K562 (cell line): ENCODE results near the gene PLD1. TPM values are rescaled to one million over a fixed set of nuclear protein-coding genes. Genes with fewer than 3 reads are reported as not detected.

ENCODE experiments used
- ATAC-seq: fragments of 200-7000 bp; cut with Tn5 transposase; 3 replicates; pipeline ENCODE4 v1.9.1; 2020; ENCODE audit warnings: moderate library complexity
- BruUV-seq: library from RNA; stranded (reverse); fragments of 400-500 nt; replicated peaks from 2 replicates; lab custom pipeline; 2021; lab: Mats Ljungman, UMichigan
- CTCF ChIA-PET: fragments of 300-600 bp; formaldehyde crosslinking; extraction: SDS; loops from one replicate; lab custom pipeline; 2021; ENCODE audit warnings: low intra/inter-chr PET ratio; lab: Yijun Ruan, JAX
- POLR2A ChIA-PET: fragments of 300-600, 350-650 bp; sonication (Branson Sonifier 250); formaldehyde crosslinking; extraction: SDS; loops from one replicate; lab custom pipeline; 2021; ENCODE audit warnings: antibody characterized with exemption, inconsistent platforms; lab: Yijun Ruan, JAX
- DNase-seq, 4 experiments: peaks; one replicate each; pipeline versions ENCODE4 v3.0.0 to v3.0.0-alpha.2; 2011 to 2018; ENCODE audit warnings: low spot score in 3 of 4, mixed read lengths in 3 of 4; ENCODE audit errors: extremely low read depth in 1 of 4
- FAIRE-seq: peaks from 2 replicates; lab custom pipeline; 2011; peaks lifted over from hg19 to GRCh38; lab: Jason Lieb, UNC
- H2AFZ ChIP-seq: 2 replicates; pipeline ENCODE4 v1.6.0; 2011; ENCODE audit warnings: low read depth, low read length, control low read depth, inconsistent platforms
- H3K27ac ChIP-seq: fragments of 200-600 bp; 3 replicates; pipeline ENCODE4 v1.8.0; 2011; ENCODE audit warnings: low read depth, mild to moderate bottlenecking, control low read depth, inconsistent platforms, low read length, moderate library complexity, mixed read lengths; ENCODE audit errors: extremely low read depth
- H3K27me3 ChIP-seq, 2 experiments: fragments of 300-600 bp in 1 of 2; 2 replicates in 1 of 2; 3 replicates in 1 of 2; pipeline versions ENCODE4 v1.6.0 to v1.8.0; 2011; ENCODE audit warnings: inconsistent platforms in 2 of 2, low read length in 2 of 2, mild to moderate bottlenecking in 1 of 2, mixed read lengths in 1 of 2, moderate library complexity in 1 of 2; ENCODE audit not compliant: control insufficient read depth in 2 of 2, insufficient read depth in 2 of 2
- H3K36me3 ChIP-seq: fragments of 300-600 bp; 3 replicates; pipeline ENCODE4 v1.8.0; 2011; ENCODE audit warnings: mild to moderate bottlenecking, low read length, inconsistent platforms; ENCODE audit not compliant: control insufficient read depth, insufficient read depth
- H3K4me1 ChIP-seq, 2 experiments: fragments of 200-600 bp in 1 of 2; replicated peaks in 1 of 2; 2 replicates in 1 of 2; 3 replicates in 1 of 2; pipeline versions ENCODE4 v1.5.1 to v1.8.0; 2011; ENCODE audit warnings: inconsistent platforms in 2 of 2, low read length in 2 of 2, mild to moderate bottlenecking in 1 of 2, mixed read lengths in 1 of 2, moderate library complexity in 1 of 2; ENCODE audit not compliant: control insufficient read depth in 2 of 2, insufficient read depth in 2 of 2
- H3K4me2 ChIP-seq: 2 replicates; pipeline ENCODE4 v1.6.1; 2011; ENCODE audit warnings: low read length, control low read depth, inconsistent platforms, mixed read lengths; ENCODE audit not compliant: insufficient read depth
- H3K4me3 ChIP-seq: fragments of 200-600 bp; sonication (generic), shearing (Covaris generic); 2 replicates; pipeline ENCODE4 v1.5.1; 2016; ENCODE audit warnings: control low read depth, inconsistent platforms
- H3K79me2 ChIP-seq: fragments of 200-600 bp; 3 replicates; pipeline ENCODE4 v1.8.0; 2011; ENCODE audit warnings: low read length, inconsistent platforms; ENCODE audit not compliant: control insufficient read depth, insufficient read depth
- H3K9ac ChIP-seq, 2 experiments: 2 replicates each; pipeline versions ENCODE4 v1.6.0 to v1.6.1; 2011; ENCODE audit warnings: low read depth in 2 of 2, low read length in 2 of 2, control low read depth in 1 of 2, inconsistent platforms in 1 of 2, mild to moderate bottlenecking in 1 of 2, mixed read lengths in 1 of 2; ENCODE audit not compliant: insufficient read depth in 1 of 2
- H3K9me1 ChIP-seq: one replicate; pipeline ENCODE4 v1.6.0; 2011; ENCODE audit warnings: inconsistent platforms, mild to moderate bottlenecking, low read length, moderate library complexity; ENCODE audit not compliant: control insufficient read depth, insufficient read depth
- H3K9me3 ChIP-seq: replicated peaks from 2 replicates; pipeline ENCODE4 v1.5.1; 2011; ENCODE audit warnings: low read depth, low read length, inconsistent platforms; ENCODE audit not compliant: control insufficient read depth, insufficient read depth
- H4K20me1 ChIP-seq: replicated peaks from 2 replicates; pipeline ENCODE4 v1.6.1; 2011; ENCODE audit warnings: low read length, inconsistent platforms, mixed read lengths; ENCODE audit not compliant: control insufficient read depth, insufficient read depth
- ARNT ChIP-seq, 2 experiments: fragments of 450-650 bp; IDR thresholded peaks; 2 replicates each; pipeline ENCODE4 v1.6.1; 2016; ENCODE audit warnings: mild to moderate bottlenecking in 1 of 2
- GATA2 ChIP-seq: sonication (generic); formaldehyde crosslinking; IDR thresholded peaks from 2 replicates; pipeline ENCODE4 v1.4.0; 2020; ENCODE audit warnings: mild to moderate bottlenecking, missing genetic modification reagents
- MAZ ChIP-seq, 2 experiments: fragments of 450-650 bp in 1 of 2; sonication (generic) in 1 of 2; formaldehyde crosslinking; IDR thresholded peaks in 1 of 2; conservative IDR thresholded peaks in 1 of 2; 2 replicates each; pipeline versions ENCODE4 v1.4.0 to v1.5.0; 2020; ENCODE audit warnings: mild to moderate bottlenecking in 1 of 2, missing genetic modification reagents in 1 of 2
- MYBL2 ChIP-seq, 2 experiments: fragments of 450-650 bp in 1 of 2; sonication (generic) in 1 of 2; formaldehyde crosslinking in 1 of 2; IDR thresholded peaks; 2 replicates each; pipeline versions ENCODE4 v1.6.1 to v1.8.1; 2017 to 2022; ENCODE audit warnings: borderline replicate concordance in 1 of 2, inconsistent platforms in 1 of 2, low read depth in 1 of 2, mild to moderate bottlenecking in 1 of 2, missing genetic modification reagents in 1 of 2, moderate library complexity in 1 of 2
- MYNN ChIP-seq, 2 experiments: sonication (generic); formaldehyde crosslinking in 1 of 2; IDR thresholded peaks; 2 replicates each; pipeline versions ENCODE4 v1.5.0 to v1.6.1; 2016 to 2020; ENCODE audit warnings: antibody characterized with exemption in 1 of 2, missing genetic modification reagents in 1 of 2
- OTX1 ChIP-seq: fragments of 450-650 bp; formaldehyde crosslinking; IDR thresholded peaks from 2 replicates; pipeline ENCODE4 v1.4.0; 2022; ENCODE audit warnings: mild to moderate bottlenecking
- PHB2 ChIP-seq: fragments of 450-650 bp; IDR thresholded peaks from 2 replicates; pipeline ENCODE4 v1.6.1; 2017; ENCODE audit warnings: low read depth
- PRPF4 ChIP-seq: fragments of 200-400 bp; formaldehyde crosslinking; IDR thresholded peaks from one replicate; pipeline ENCODE4 v1.6.1; 2017; ENCODE audit warnings: low read length, low read depth, mild to moderate bottlenecking; ENCODE audit not compliant: insufficient read depth, poor library complexity, severe bottlenecking
- TFAP4 ChIP-seq: sonication (generic); formaldehyde crosslinking; IDR thresholded peaks from 2 replicates; pipeline ENCODE4 v1.8.0; 2022; ENCODE audit warnings: missing genetic modification reagents, mild to moderate bottlenecking, moderate library complexity, borderline replicate concordance
- ZNF184 ChIP-seq: sonication (generic); formaldehyde crosslinking; IDR thresholded peaks from 2 replicates; pipeline ENCODE4 v1.5.0; 2020; ENCODE audit warnings: missing genetic modification reagents
- ZNF280B ChIP-seq: fragments of 250-450 bp; sonication (Bioruptor Pico); IDR thresholded peaks from 2 replicates; pipeline ENCODE4 v1.5.1; 2021; ENCODE audit warnings: mild to moderate bottlenecking
- ZNF77 ChIP-seq: fragments of 250-450 bp; sonication (Bioruptor Pico); IDR thresholded peaks from 2 replicates; pipeline ENCODE4 v1.5.0; 2020
- WGBS: fragments of 100-300 bp; shearing (Covaris generic); methylation state at CpG from one replicate; pipeline ENCODE4 v1.1.6; 2016; ENCODE audit warnings: low coverage, mixed read lengths; ENCODE audit not compliant: insufficient coverage; ENCODE audit errors: missing lambda C conversion rate; 5-methylcytosine and 5-hydroxymethylcytosine counted together
- in situ Hi-C: fragments of 300-500 bp; cut with MboI; formaldehyde crosslinking; loops from 4 replicates; pipeline ENCODE4 v1.15.0; 2018; ENCODE audit warnings: inconsistent platforms, mixed read lengths
- intact Hi-C: fragments of 100-400 bp; cut with micrococcal nuclease; formaldehyde crosslinking; loops from 2 replicates; pipeline ENCODE4 v1.14.2; 2022
- polyA plus RNA-seq, 8 experiments: library from polyadenylated mRNA; depleted of rRNA in 4 of 8; stranded (reverse) in 5 of 8; unstranded in 3 of 8; fragments of >200 nt; fragmentation: Nextera tagmentation in 2 of 8; fragmentation: Illumina TruSeq in 1 of 8; extraction: Ambion mirVana in 2 of 8; extraction: Trizol in 1 of 8; gene quantifications; 2 replicates each; pipeline versions ENCODE4 v1.2.1 to v1.2.3, GENCODE V29; 2011 to 2014; ENCODE audit warnings: inconsistent platforms in 1 of 8, missing spikeins in 1 of 8
- total RNA-seq, 7 experiments: library from RNA; depleted of rRNA in 6 of 7; stranded (reverse); fragments of >200 nt in 6 of 7; fragmentation: Illumina TruSeq in 2 of 7; extraction: Trizol in 2 of 7; gene quantifications; 2 replicates each; pipeline versions ENCODE4 v1.2.1 to v1.2.3, GENCODE V29; 2011 to 2021; ENCODE audit warnings: low replicate concordance in 1 of 7
- TF ChIP-seq, protein P1 (sequence below): fragments of 450-650 bp; formaldehyde crosslinking; IDR thresholded peaks from 2 replicates; pipeline ENCODE4 v1.4.0; 2022; ENCODE audit warnings: missing genetic modification characterization

The PLD1 gene
- total and polyA plus RNA-seq, 9 of the 15 experiments (the other 6 are each of a cell fraction or from before 2014, with no cell fraction given): 8.4 to 26.1 (median 18.6) TPM

GRCh38 chr3:171827385-171827784, 17.1 kb upstream of the PLD1 start:
- ChIA-PET CTCF (no interaction called here), POLR2A (interaction anchor here (0.7 to 1.2 kb wide), 2 partner anchors 56 to 201 kb away, joined by 3 read pairs; no protein-coding TSS in a partner anchor)
- Histone ChIP-seq H3K27me3 (no peaks in the 10 kb centered on the region), H2AFZ (no peak overlapping the region), H3K9ac (no peak overlapping the region), H3K4me2 (no peak overlapping the region), H3K4me1 (peaks cover 0 to 7% of the 10 kb centered on the region in 2 experiments; a peak in 3 of 5 replicates), H3K79me2 (no peaks in the 10 kb centered on the region), H3K27ac (no peak overlapping the region), H3K9me3 (no peaks in the 10 kb centered on the region), H3K36me3 (no peaks in the 10 kb centered on the region), H3K9me1 (no peaks in the 10 kb centered on the region), H3K4me3 (no peak overlapping the region), H4K20me1 (no peaks in the 10 kb centered on the region)
- DNase-seq (no peak), FAIRE-seq (no peak), ATAC-seq (no peak)
- TF ChIP-seq MYBL2 (IDR thresholded peaks at IDR 0.05; ENCODE audit: low read depth) (no peak), MYBL2 (CRISPR knock-in tag; IDR thresholded peaks at IDR 0.05; ENCODE audit: borderline replicate concordance) (no peak), MYNN (IDR thresholded peaks at IDR 0.05) (no peak), MYNN (CRISPR knock-in tag; IDR thresholded peaks at IDR 0.05) (no peak), ARNT (IDR thresholded peaks at IDR 0.05) (no peak), TFAP4 (CRISPR knock-in tag) (no peak), ZNF184 (no peak), ZNF77 (CRISPR knock-in tag) (no peak), PHB2 (no peak), GATA2 (CRISPR knock-in tag) (no peak), PRPF4 (no peak), MAZ (CRISPR knock-in tag; conservative IDR thresholded peaks at IDR 0.05 in 1 of 2, IDR thresholded peaks at IDR 0.05 in 1 of 2) (no peak), ZNF280B (CRISPR knock-in tag) (no peak), OTX1 (CRISPR knock-in tag) (no peak)
- TF ChIP-seq, protein P1, sequence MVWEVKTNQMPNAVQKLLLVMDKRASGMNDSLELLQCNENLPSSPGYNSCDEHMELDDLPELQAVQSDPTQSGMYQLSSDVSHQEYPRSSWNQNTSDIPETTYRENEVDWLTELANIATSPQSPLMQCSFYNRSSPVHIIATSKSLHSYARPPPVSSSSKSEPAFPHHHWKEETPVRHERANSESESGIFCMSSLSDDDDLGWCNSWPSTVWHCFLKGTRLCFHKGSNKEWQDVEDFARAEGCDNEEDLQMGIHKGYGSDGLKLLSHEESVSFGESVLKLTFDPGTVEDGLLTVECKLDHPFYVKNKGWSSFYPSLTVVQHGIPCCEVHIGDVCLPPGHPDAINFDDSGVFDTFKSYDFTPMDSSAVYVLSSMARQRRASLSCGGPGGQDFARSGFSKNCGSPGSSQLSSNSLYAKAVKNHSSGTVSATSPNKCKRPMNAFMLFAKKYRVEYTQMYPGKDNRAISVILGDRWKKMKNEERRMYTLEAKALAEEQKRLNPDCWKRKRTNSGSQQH (CRISPR knock-in tag): no peak
- WGBS: 44% methylated on average over 3 of the region's 3 CpGs
- in situ Hi-C loops: no loop called here
- intact Hi-C loops: no loop called here
- BruUV-seq: no TSS peak
